Choroid plexus epithelial cell (primary cell): ENCODE measurements around the gene HES5.
"Not testable (repeated sequence)": the region's sequence is repeated elsewhere in the genome, so short reads cannot be mapped to it uniquely, and the experiment has no call there.

ENCODE experiments used
- DNase-seq: peaks from one replicate; pipeline ENCODE4 v3.0.0-alpha.2; 2010; ENCODE audit warnings: low read depth
- H3K4me3 ChIP-seq: 2 replicates; pipeline ENCODE4 v1.5.1; 2011; ENCODE audit warnings: low read depth, mild to moderate bottlenecking, control low read depth, low read length, moderate library complexity
- TF ChIP-seq, protein P1 (sequence below): conservative IDR thresholded peaks from 2 replicates; pipeline ENCODE4 v1.5.1; 2011; ENCODE audit warnings: low read depth, mild to moderate bottlenecking, control low read depth, inconsistent platforms, low read length, moderate library complexity

HES5 gene

DNA sequence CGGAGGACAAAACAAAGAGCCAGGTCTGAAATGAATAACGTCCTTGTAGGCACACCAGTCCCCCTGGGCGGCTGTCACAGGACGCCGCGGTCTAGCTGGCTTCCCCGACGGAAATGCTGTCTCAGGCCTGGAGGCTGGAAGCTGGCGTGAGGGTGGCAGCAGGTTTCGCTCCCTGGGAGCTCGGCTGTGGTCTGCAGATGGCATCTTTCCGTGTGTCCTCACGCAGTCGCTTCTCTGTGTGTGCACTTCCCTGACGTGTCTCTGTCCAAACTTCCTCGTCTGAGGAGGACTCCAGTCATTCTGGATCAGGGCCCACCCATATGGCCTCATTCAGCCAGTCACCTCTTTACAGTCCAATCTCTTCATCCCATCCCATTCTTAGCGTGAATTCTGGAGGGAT lies 40.3 kb upstream of the HES5 start:
- DNase-seq, result no peak
- TF ChIP-seq, protein P1, sequence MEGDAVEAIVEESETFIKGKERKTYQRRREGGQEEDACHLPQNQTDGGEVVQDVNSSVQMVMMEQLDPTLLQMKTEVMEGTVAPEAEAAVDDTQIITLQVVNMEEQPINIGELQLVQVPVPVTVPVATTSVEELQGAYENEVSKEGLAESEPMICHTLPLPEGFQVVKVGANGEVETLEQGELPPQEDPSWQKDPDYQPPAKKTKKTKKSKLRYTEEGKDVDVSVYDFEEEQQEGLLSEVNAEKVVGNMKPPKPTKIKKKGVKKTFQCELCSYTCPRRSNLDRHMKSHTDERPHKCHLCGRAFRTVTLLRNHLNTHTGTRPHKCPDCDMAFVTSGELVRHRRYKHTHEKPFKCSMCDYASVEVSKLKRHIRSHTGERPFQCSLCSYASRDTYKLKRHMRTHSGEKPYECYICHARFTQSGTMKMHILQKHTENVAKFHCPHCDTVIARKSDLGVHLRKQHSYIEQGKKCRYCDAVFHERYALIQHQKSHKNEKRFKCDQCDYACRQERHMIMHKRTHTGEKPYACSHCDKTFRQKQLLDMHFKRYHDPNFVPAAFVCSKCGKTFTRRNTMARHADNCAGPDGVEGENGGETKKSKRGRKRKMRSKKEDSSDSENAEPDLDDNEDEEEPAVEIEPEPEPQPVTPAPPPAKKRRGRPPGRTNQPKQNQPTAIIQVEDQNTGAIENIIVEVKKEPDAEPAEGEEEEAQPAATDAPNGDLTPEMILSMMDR, result no peak
- no peak overlapping the region for H3K4me3 ChIP-seq

DNA sequence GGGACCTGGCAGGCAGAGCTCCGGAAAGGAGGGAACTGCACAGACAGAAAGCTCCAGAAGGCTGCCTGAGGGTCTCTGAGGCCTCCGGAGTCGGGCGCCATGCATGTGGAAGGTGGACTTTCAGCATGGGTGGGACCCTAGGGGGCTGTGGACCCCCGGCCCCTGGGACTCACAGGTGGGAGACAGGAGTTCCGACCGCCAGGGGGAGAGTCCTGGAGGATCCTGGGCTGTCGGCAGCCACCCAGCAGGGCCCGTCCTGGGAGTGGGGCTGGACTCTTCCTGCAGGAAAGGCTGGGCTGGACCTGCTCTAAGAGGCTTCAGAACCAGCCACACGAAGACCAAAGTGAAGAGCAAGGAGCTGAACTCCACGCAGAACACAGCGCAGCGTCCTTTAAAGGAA lies 39.6 kb upstream of the HES5 start:
- DNase-seq, result not testable (repeated sequence)

DNA sequence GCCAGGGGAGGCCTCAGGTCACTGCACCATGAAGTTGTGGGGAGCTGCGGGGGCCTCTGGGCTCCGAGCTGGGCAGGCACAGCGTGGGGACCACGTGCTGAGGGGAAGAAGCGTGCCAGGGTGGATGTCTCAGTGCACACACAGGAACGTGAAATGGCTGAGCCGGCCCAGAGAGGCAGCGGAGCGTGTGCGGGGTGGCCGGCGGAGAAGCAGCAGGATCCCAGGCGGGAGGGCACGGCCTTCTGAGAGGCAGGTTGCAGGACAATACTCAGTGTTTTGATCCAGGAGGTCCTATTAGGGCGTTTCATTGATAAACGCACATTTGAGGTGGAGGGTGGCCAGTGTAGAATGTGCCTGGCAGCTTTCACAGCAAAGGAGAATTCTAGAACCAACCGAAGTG lies 39.0 kb upstream of the HES5 start:
- TF ChIP-seq, protein P1, result no peak
- no peak overlapping the region for H3K4me3 ChIP-seq
- no peak for DNase-seq

More for the DNA sequence above, 39.6 kb upstream of the HES5 start:
- H3K4me3 ChIP-seq, result not testable (repeated sequence)

DNA sequence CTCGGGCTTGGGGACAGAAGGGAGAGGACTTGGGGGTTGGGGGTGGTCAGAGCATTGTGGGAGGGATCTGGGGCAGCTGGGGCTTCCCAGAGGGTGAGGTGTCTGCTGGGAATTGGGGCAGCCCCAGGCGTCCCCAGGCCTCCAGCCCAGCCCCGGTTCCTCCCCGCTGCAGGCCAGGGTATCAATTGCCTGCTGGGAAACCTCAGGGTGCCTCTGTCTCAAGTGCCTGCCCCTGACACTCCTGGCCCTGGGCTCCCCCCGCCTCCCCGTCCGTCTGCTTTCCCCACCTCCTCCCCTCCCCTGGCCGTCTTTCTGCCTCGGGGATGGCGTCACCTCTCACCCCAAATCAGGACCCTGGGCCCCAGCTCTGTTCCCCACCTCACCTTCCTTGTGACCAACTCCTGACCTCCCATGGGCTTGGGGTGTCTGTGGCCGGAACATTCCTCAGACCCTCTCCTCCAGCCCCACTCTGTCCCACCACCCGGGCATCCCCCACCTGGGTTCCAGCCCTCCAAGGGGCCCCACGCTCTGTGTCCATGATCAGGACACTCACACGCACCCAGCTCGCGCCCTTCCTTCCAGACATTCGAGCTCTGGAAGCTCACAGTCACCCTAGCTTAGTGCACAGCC lies 38.2 kb upstream of the HES5 start:
- not testable (repeated sequence) for H3K4me3 ChIP-seq, DNase-seq

DNA sequence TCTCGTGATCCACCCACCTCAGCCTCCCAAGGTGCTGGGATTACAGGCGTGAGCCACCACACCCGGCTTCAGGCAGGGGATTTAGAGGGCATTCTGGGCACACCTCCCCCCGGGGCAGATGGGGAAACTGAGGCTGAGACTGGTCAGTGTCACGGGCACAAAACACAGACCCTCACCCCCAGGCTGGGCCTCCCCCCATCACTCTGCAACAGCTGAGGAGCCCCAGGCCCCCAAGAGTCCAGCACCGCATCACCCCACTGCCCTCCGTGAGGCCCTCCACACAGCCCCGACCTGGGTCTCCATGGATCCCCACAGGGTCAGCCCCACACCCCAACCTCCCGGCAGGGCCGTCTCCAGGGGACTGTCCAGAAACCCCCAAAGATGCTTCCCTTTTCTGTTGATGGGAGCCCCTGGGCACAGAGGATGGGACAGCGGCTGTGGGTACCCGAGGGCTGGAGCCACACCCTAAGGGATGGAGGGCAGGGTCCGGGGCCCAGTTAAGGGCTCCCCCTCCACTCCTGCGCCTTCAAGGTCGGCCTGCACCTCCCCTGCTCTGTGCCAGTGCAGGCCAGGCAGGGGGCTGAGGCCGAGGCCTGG lies 37.1 kb upstream of the HES5 start:
- no peak for DNase-seq
- no peak overlapping the region for H3K4me3 ChIP-seq
- TF ChIP-seq, protein P1, result no peak

DNA sequence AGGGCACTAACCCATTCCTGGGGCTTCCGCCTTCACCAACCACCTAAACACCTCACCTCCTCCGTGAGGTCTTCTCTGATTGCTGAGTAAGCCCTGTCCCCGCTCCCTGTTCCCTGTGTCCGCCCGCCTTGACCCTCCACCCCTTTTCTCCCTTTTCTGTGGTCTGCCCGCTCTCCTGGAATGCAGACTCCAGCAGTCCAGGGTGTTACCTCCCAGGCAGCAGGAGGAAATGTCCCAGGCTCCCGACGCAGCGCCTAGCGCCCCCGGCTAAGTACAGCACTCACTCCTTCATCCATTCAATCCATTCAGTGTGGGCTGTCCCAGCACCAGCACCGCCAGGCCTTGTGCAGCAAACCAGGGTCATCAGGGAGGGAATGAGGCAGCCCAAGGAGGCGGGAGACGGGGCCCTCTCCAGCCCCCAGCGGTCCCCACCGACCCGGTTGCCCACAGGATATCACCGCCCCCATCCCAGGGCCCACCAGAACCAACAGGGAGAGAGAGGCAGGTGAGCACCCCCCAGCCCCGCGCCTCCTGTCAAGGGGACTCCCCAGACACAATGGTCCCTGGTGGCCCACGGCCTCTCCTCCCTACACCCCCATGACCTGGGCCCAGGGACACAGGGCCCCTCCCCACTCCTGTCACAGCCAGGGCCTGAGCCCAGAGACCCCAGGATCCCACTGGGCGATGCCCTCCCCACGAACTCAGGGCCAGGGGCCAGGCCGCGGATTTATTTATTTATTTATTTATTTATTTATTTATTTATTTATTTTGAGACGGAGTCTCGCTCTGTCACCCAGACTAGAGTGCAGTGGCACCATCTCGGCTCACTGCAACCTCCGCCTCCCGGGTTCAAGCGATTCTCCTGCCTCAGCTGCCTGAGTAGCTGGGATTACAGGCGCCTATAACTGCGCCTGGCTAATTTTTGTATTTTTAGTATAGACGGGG lies 36.3 kb upstream of the HES5 start:
- H3K4me3 ChIP-seq, result no peak overlapping the region
- TF ChIP-seq, protein P1, result no peak
- DNase-seq, result no peak

DNA sequence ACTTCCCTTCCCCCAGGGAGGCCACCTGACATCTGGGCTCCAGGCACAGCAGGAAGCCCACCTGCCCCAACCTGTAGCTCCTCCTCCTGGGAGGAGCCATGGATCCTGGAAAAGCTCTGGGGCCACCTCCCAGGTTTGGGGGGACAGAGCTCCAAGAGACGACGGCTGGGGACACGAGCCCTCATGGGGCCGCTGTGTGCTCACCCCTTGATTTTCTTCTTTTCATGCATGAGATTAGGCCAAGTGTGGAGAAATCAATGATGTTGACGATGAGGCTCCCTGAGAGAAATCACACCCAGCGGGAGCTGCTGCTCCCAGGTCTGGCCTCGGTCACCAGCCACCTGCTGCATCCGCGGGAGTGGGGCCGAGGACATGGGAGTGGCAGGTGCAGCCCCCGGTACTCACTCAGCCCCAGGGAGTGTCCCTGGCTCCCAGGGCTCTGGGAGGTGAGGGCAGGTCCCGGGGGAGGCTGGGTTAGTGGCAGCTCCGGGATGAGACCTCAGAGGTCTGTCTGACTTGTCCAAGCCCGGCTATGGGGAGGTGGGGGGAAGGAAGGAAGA lies 34.8 kb upstream of the HES5 start:
- TF ChIP-seq, protein P1, result no peak
- DNase-seq, result no peak
- no peak overlapping the region for H3K4me3 ChIP-seq
